GM06990 (cell line): ENCODE results near the gene LANCL3.

ENCODE experiments used
- DNase-seq: peaks from one replicate; pipeline ENCODE4 v3.0.0-alpha.2; 2011; ENCODE audit not compliant: insufficient read length; ENCODE audit errors: extremely low read depth
- H3K27me3 ChIP-seq: replicated peaks from 2 replicates; pipeline ENCODE4 v1.6.0; 2011; ENCODE audit warnings: low read length; ENCODE audit not compliant: control insufficient read depth, insufficient read depth
- H3K36me3 ChIP-seq: 2 replicates; pipeline ENCODE4 v1.5.1; 2011; ENCODE audit warnings: low read length; ENCODE audit not compliant: control insufficient read depth, insufficient read depth
- H3K4me3 ChIP-seq: replicated peaks from 2 replicates; pipeline ENCODE4 v1.5.1; 2011; ENCODE audit warnings: low read depth, mild to moderate bottlenecking, control low read depth, low read length
- CTCF ChIP-seq: IDR thresholded peaks from 2 replicates; pipeline ENCODE4 v1.5.1; 2011; ENCODE audit warnings: low read length, control low read depth, mild to moderate bottlenecking, inconsistent platforms; ENCODE audit not compliant: insufficient read depth, poor library complexity, severe bottlenecking

LANCL3 gene

GRCh38 chrX:37590047-37590446 is 18.6 kb downstream of the LANCL3 start:
- Histone ChIP-seq H3K27me3 (no peaks in the 10 kb centered on the region), H3K4me3 (no peak overlapping the region), H3K36me3 (no peaks in the 10 kb centered on the region)
- no peak for DNase-seq
- TF ChIP-seq CTCF = no peak

- DNase-seq = no peak
- Histone ChIP-seq H3K4me3 (no peak overlapping the region), H3K36me3 (no peaks in the 10 kb centered on the region), H3K27me3 (no peaks in the 10 kb centered on the region)
- no peak for TF ChIP-seq CTCF
These were observed 23.4 kb downstream of the LANCL3 start for GRCh38 chrX:37594755-37595382.

- no peak for DNase-seq
- Histone ChIP-seq H3K4me3 (no peak overlapping the region), H3K36me3 (no peaks in the 10 kb centered on the region), H3K27me3 (no peaks in the 10 kb centered on the region)
- no peak for TF ChIP-seq CTCF
These were observed 28.3 kb downstream of the LANCL3 start for GRCh38 chrX:37599729-37600128.

- DNase-seq = peak; percentile 30
- H3K36me3 ChIP-seq = no peaks in the 10 kb centered on the region
- no peak overlapping the region for H3K4me3 ChIP-seq
- TF ChIP-seq CTCF = no peak
- no peaks in the 10 kb centered on the region for H3K27me3 ChIP-seq
These were observed 32.5 kb downstream of the LANCL3 start for GRCh38 chrX:37603938-37604409.

- Histone ChIP-seq H3K27me3 (no peaks in the 10 kb centered on the region; the same call in 1 of the 2 replicates), H3K4me3 (no peak overlapping the region), H3K36me3 (no peaks in the 10 kb centered on the region)
- no peak for DNase-seq
- TF ChIP-seq CTCF = no peak
These were observed 35.8 kb downstream of the LANCL3 start for GRCh38 chrX:37607243-37607642.

GRCh38 chrX:37608156-37608555 is 36.7 kb downstream of the LANCL3 start:
- no peak for DNase-seq
- no peak overlapping the region for H3K4me3 ChIP-seq
- no peaks in the 10 kb centered on the region for H3K36me3 ChIP-seq
- no peak for TF ChIP-seq CTCF
- H3K27me3 ChIP-seq = no peaks in the 10 kb centered on the region; the same call in 1 of the 2 replicates
